ENCODE data around the gene DPY19L3.
"Not testable (repeated sequence)": the region's sequence is repeated elsewhere in the genome, so short reads cannot be mapped to it uniquely, and the experiment has no call there.

DPY19L3 gene

DNA sequence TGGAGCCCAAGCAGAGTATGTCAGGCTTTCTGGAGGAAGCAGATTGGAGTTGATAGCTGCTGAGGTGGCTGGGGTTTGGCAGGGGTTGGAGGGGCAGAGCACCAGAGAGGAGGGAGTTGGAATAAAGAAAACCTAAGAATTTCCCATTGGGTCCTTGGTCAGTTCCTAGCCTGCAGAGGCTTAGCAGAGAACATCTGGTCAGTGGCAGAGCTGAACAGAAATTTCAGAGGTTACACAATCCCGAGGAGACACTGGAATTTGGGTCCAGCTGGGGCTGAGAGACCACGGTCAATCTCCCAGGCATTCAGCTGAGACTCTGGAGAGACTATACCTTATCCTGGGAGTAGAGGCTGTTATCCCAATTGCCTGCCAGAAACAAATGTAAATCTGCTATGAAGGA is 84.4 kb downstream of the DPY19L3 start:
- no peaks in the 10 kb centered on the region for H3K9me3 ChIP-seq (ENCODE audit: insufficient read depth, low read length)
- TF ChIP-seq EZH2phosphoT487 (conservative IDR thresholded peaks at IDR 0.05; ENCODE audit: low read length), result no peak
- TF ChIP-seq, protein P1, sequence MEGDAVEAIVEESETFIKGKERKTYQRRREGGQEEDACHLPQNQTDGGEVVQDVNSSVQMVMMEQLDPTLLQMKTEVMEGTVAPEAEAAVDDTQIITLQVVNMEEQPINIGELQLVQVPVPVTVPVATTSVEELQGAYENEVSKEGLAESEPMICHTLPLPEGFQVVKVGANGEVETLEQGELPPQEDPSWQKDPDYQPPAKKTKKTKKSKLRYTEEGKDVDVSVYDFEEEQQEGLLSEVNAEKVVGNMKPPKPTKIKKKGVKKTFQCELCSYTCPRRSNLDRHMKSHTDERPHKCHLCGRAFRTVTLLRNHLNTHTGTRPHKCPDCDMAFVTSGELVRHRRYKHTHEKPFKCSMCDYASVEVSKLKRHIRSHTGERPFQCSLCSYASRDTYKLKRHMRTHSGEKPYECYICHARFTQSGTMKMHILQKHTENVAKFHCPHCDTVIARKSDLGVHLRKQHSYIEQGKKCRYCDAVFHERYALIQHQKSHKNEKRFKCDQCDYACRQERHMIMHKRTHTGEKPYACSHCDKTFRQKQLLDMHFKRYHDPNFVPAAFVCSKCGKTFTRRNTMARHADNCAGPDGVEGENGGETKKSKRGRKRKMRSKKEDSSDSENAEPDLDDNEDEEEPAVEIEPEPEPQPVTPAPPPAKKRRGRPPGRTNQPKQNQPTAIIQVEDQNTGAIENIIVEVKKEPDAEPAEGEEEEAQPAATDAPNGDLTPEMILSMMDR (IDR thresholded peaks at IDR 0.05; ENCODE audit: insufficient read depth, low read length, poor library complexity, severe bottlenecking), result no peak
- H3K4me2 ChIP-seq (ENCODE audit: low read depth, low read length, poor library complexity, severe bottlenecking), result no peak overlapping the region
- H3K9me2 ChIP-seq (replicated peaks; ENCODE audit: insufficient read depth, low read length), result no peaks in the 10 kb centered on the region
- H3K79me2 ChIP-seq (ENCODE audit: insufficient read depth, low read length), result no peaks in the 10 kb centered on the region
- H3K9ac ChIP-seq (ENCODE audit: low read length), result no peak overlapping the region
- H3K27ac ChIP-seq (ENCODE audit: low read depth, low read length), result no peak overlapping the region
- no peaks in the 10 kb centered on the region for H3K27me3 ChIP-seq (ENCODE audit: low read length)
- no peak overlapping the region for H3K4me3 ChIP-seq (ENCODE audit: insufficient read depth, low read length, poor library complexity, severe bottlenecking)
- peaks cover 5% of the 10 kb centered on the region; the same call in 1 of the 2 replicates for H3K36me3 ChIP-seq (ENCODE audit: low read length)
- H3F3A ChIP-seq (ENCODE audit: insufficient read depth), result no peaks in the 10 kb centered on the region
- no peaks in the 10 kb centered on the region for H4K20me1 ChIP-seq (ENCODE audit: low read depth, low read length)
- no peak overlapping the region for H2AFZ ChIP-seq (ENCODE audit: low read depth, low read length, severe bottlenecking)

DNA sequence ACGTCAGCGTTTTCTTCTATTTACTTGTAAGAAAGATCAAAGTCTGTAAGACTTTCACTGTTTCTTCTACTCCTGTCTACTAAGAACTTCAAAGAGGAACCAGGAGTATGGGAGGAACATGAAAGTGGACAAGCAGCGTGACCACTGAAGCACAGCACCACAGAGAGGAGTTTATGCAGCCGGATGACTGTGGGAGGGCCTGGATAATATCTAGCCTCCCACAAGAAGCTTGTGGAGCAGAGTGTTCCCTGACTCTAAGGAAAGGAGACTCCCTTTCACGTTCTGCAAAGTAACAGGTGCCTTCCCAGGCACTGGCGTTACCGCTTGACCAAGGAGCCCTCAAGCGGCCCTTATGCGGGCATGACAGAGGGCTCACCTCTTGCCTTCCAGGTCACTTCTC is 91.8 kb downstream of the DPY19L3 start:
- Histone ChIP-seq H3K4me2 (ENCODE audit: low read depth, low read length, poor library complexity, severe bottlenecking) (no peak overlapping the region), H3K27ac (ENCODE audit: low read depth, low read length) (no peak overlapping the region), H3K79me2 (ENCODE audit: insufficient read depth, low read length) (no peaks in the 10 kb centered on the region), H4K20me1 (ENCODE audit: low read depth, low read length) (no peaks in the 10 kb centered on the region), H3K9ac (ENCODE audit: low read length) (no peak overlapping the region), H3K4me3 (ENCODE audit: insufficient read depth, low read length, poor library complexity, severe bottlenecking) (no peak overlapping the region), H3K9me2 (replicated peaks; ENCODE audit: insufficient read depth, low read length) (no peaks in the 10 kb centered on the region), H3K27me3 (ENCODE audit: low read length) (no peaks in the 10 kb centered on the region), H3K9me3 (ENCODE audit: insufficient read depth, low read length) (no peaks in the 10 kb centered on the region), H3F3A (ENCODE audit: insufficient read depth) (no peaks in the 10 kb centered on the region), H2AFZ (ENCODE audit: low read depth, low read length, severe bottlenecking) (no peak overlapping the region), H3K36me3 (ENCODE audit: low read length) (no peaks in the 10 kb centered on the region)
- TF ChIP-seq, protein P1 (IDR thresholded peaks at IDR 0.05; ENCODE audit: insufficient read depth, low read length, poor library complexity, severe bottlenecking), result no peak
- TF ChIP-seq EZH2phosphoT487 (conservative IDR thresholded peaks at IDR 0.05; ENCODE audit: low read length), result no peak

DNA sequence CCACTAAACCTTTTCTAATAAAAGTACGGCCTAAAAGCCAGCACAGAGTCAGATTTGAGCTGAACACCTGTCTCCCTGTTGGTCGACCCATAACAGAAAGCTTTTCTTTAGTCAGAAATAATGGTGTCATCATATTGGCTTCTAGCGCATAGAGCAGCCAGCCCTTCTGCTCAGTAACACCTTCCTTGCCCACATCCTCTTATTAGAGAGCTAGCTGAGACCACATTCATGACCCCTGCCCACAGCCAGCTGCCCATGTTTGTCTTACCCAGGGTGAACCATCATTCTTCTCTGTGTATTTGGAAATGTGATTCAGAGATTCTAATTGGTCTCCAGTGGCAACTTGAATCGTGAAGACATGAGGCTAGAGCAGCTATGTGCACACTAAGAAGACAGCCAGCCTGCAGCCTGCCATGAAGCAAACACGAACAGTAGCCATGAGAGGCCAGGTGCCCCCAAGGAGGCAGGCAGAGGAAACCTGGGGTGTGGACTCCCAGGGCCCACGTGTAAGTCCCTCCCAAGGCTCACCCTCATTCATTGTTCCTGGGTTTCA is 93.2 kb downstream of the DPY19L3 start:
- Histone ChIP-seq H4K20me1 (ENCODE audit: low read depth, low read length) (no peaks in the 10 kb centered on the region), H3K4me3 (ENCODE audit: insufficient read depth, low read length, poor library complexity, severe bottlenecking) (no peak overlapping the region), H3F3A (ENCODE audit: insufficient read depth) (no peaks in the 10 kb centered on the region), H3K9ac (ENCODE audit: low read length) (no peak overlapping the region), H3K27ac (ENCODE audit: low read depth, low read length) (no peak overlapping the region), H2AFZ (ENCODE audit: low read depth, low read length, severe bottlenecking) (no peak overlapping the region), H3K9me3 (ENCODE audit: insufficient read depth, low read length) (no peaks in the 10 kb centered on the region), H3K36me3 (ENCODE audit: low read length) (no peaks in the 10 kb centered on the region), H3K79me2 (ENCODE audit: insufficient read depth, low read length) (no peaks in the 10 kb centered on the region), H3K9me2 (replicated peaks; ENCODE audit: insufficient read depth, low read length) (no peaks in the 10 kb centered on the region), H3K27me3 (ENCODE audit: low read length) (no peaks in the 10 kb centered on the region), H3K4me2 (ENCODE audit: low read depth, low read length, poor library complexity, severe bottlenecking) (no peak overlapping the region)
- TF ChIP-seq EZH2phosphoT487 (conservative IDR thresholded peaks at IDR 0.05; ENCODE audit: low read length), result no peak
- TF ChIP-seq, protein P1 (IDR thresholded peaks at IDR 0.05; ENCODE audit: insufficient read depth, low read length, poor library complexity, severe bottlenecking), result no peak

DNA sequence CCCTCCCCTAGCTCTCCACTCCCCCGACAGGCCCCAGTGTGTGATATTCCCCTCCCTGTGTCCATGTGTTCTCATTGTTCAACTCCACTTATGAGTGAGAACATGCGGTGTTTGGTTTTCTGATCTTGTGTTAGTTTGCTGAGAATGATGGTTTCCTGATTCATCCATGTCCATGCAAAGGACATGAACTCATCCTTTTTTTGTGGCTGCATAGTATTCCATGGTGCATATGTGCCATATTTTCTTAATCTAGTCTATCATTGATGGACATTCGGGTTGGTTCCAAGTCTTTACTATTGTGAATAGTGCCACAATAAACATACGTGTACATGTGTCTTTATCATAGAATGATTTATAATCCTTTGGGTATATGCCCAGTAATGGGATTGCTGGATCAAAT is 106.9 kb downstream of the DPY19L3 start:
- H3K4me2 ChIP-seq (ENCODE audit: low read depth, low read length, poor library complexity, severe bottlenecking); H3K36me3 ChIP-seq (ENCODE audit: low read length); H4K20me1 ChIP-seq (ENCODE audit: low read depth, low read length); H3K9ac ChIP-seq (ENCODE audit: low read length); H3K9me3 ChIP-seq (ENCODE audit: insufficient read depth, low read length); H3K27ac ChIP-seq (ENCODE audit: low read depth, low read length); H3K27me3 ChIP-seq (ENCODE audit: low read length); H2AFZ ChIP-seq (ENCODE audit: low read depth, low read length, severe bottlenecking); H3K79me2 ChIP-seq (ENCODE audit: insufficient read depth, low read length); H3K4me3 ChIP-seq (ENCODE audit: insufficient read depth, low read length, poor library complexity, severe bottlenecking); H3K9me2 ChIP-seq (replicated peaks; ENCODE audit: insufficient read depth, low read length); H3F3A ChIP-seq (ENCODE audit: insufficient read depth): not testable (repeated sequence)

Measured in SU-DHL-6 (cell line).